Epithelial cell of proximal tubule (primary cell): ENCODE measurements around the gene FGF6. TPM values are rescaled to one million over a fixed set of nuclear protein-coding genes. Genes with fewer than 3 reads are reported as not detected.

Experiments used
- DNase-seq: peaks from one replicate; pipeline ENCODE4 v3.0.0-alpha.2; 2011; ENCODE audit warnings: low read depth
- H3K4me3 ChIP-seq: 2 replicates; pipeline ENCODE4 v1.5.1; 2011; ENCODE audit warnings: low read depth, mild to moderate bottlenecking, low read length
- total RNA-seq: library from RNA; depleted of rRNA; stranded (reverse); fragments of >200 nt; gene quantifications from 2 replicates; pipeline ENCODE4 v1.2.3, GENCODE V29; 2015
- TF ChIP-seq, protein P1 (sequence below): conservative IDR thresholded peaks from 2 replicates; pipeline ENCODE4 v1.5.1; 2012; ENCODE audit warnings: low read depth, mild to moderate bottlenecking, low read length

FGF6 gene
- total RNA-seq, 1 donor from 2014 or later = not detected

DNA sequence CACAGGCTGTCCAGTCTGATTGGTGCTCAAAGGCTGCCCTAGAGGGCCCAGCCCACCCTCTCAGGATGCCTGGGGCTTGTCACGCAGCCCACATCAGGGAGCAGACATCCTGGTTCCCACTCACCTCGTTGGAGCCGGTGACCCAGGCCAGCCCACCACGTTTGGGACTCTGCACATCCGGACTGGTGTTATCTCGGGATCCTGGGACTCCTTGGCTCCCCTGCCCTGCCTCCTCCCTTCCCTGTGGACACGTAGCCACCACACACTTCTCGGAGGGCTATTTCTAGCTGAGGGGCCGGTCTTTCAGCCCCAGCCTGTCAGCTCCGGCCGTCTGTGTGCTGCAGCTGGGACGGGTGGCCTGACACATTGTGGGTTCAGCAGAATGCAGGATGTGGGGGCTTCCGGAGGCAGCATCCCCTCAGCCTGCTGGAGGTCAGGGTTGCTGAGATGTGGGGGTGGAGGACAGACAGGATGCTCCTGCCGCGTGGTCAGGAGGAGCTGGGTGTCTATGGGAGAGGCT lies 53.3 kb downstream of the FGF6 start:
- TF ChIP-seq, protein P1, sequence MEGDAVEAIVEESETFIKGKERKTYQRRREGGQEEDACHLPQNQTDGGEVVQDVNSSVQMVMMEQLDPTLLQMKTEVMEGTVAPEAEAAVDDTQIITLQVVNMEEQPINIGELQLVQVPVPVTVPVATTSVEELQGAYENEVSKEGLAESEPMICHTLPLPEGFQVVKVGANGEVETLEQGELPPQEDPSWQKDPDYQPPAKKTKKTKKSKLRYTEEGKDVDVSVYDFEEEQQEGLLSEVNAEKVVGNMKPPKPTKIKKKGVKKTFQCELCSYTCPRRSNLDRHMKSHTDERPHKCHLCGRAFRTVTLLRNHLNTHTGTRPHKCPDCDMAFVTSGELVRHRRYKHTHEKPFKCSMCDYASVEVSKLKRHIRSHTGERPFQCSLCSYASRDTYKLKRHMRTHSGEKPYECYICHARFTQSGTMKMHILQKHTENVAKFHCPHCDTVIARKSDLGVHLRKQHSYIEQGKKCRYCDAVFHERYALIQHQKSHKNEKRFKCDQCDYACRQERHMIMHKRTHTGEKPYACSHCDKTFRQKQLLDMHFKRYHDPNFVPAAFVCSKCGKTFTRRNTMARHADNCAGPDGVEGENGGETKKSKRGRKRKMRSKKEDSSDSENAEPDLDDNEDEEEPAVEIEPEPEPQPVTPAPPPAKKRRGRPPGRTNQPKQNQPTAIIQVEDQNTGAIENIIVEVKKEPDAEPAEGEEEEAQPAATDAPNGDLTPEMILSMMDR = no peak
- no peak for DNase-seq
- no peak overlapping the region for H3K4me3 ChIP-seq

- no peak overlapping the region for H3K4me3 ChIP-seq
- no peak for DNase-seq
- TF ChIP-seq, protein P1 = no peak
Observed at GRCh38 chr12:4388662-4389061, 57.0 kb downstream of the FGF6 start.

GRCh38 chr12:4388032-4388431 lies 57.6 kb downstream of the FGF6 start:
- TF ChIP-seq, protein P1 = no peak
- DNase-seq = no peak
- no peak overlapping the region for H3K4me3 ChIP-seq

- TF ChIP-seq, protein P1 = no peak
- DNase-seq = no peak
- H3K4me3 ChIP-seq = no peak overlapping the region
Observed at GRCh38 chr12:4387607-4388006, 58.0 kb downstream of the FGF6 start.

DNA sequence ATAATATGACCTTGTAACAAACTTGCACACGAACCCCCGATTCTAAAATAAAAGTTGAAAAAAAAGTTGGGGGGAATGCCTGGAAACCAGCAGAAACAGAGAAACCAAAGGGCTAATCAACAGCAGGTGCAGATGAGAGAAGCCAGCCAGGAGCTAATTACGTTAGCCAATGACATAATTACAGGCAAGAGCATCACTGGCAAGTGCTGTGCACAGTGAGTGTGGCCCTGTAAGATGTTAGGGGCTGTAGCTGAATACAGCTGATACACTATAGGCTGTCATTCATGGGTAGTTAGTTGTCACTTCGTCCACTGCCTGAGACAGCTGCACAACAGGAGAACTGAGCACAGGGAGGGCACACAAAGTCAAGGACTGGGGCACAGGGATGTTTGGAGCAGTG lies 58.8 kb downstream of the FGF6 start:
- no peak overlapping the region for H3K4me3 ChIP-seq
- TF ChIP-seq, protein P1 = no peak
- no peak for DNase-seq

Other genes starting within 250 kb of the FGF6 start
- gene CCND2, start 172.1 kb downstream of the FGF6 start, total RNA-seq = 6.4 and 14.8 TPM in 2 replicates
- gene TIGAR, start 124.6 kb downstream of the FGF6 start, total RNA-seq = 7.4 and 12.1 TPM in 2 replicates
- gene FGF23, start 66.1 kb downstream of the FGF6 start, total RNA-seq = not detected in 2 replicates
- gene RAD51AP1, start 93.1 kb upstream of the FGF6 start, total RNA-seq = 36.8 and 62.7 TPM in 2 replicates
- gene DYRK4, start 116.4 kb upstream of the FGF6 start, total RNA-seq = 31.5 and 38.9 TPM in 2 replicates
- gene AKAP3, start 203.2 kb upstream of the FGF6 start, total RNA-seq = 0.06 and 1.0 TPM in 2 replicates
- 76.9 and 100 TPM in 2 replicates for gene NDUFA9, start 203.3 kb upstream of the FGF6 start, total RNA-seq